Islet precursor cell (in vitro differentiated cells): ENCODE measurements around the gene DAPK1.
"Not testable (repeated sequence)": the region's sequence is repeated elsewhere in the genome, so short reads cannot be mapped to it uniquely, and the experiment has no call there.

Source experiments
- DNase-seq: peaks from one replicate; pipeline ENCODE4 v3.0.0-alpha.2; 2018

Gene DAPK1

GRCh38 chr9:87546704-87547103 is 49.0 kb downstream of the DAPK1 start:
- no peak for DNase-seq

- DNase-seq, result peak; percentile 86
Observed at GRCh38 chr9:87547671-87548081, 50.0 kb downstream of the DAPK1 start.

- no peak for DNase-seq
Observed at GRCh38 chr9:87548159-87548558, 50.5 kb downstream of the DAPK1 start.

GRCh38 chr9:87549088-87549487 is 51.4 kb downstream of the DAPK1 start:
- not testable (repeated sequence) for DNase-seq

- DNase-seq, result no peak
Observed at GRCh38 chr9:87549791-87550190, 52.1 kb downstream of the DAPK1 start.

- no peak for DNase-seq
Observed at GRCh38 chr9:87550253-87550954, 52.7 kb downstream of the DAPK1 start.

- no peak for DNase-seq
Observed at GRCh38 chr9:87551772-87552217, 54.1 kb downstream of the DAPK1 start.

GRCh38 chr9:87554171-87554910 is 56.7 kb downstream of the DAPK1 start:
- no peak for DNase-seq

GRCh38 chr9:87554976-87555375 is 57.3 kb downstream of the DAPK1 start:
- DNase-seq, result no peak

- no peak for DNase-seq
Observed at GRCh38 chr9:87556039-87556438, 58.4 kb downstream of the DAPK1 start.

- DNase-seq, result no peak
Observed at GRCh38 chr9:87556821-87557220, 59.2 kb downstream of the DAPK1 start.

GRCh38 chr9:87557996-87558395 is 60.3 kb downstream of the DAPK1 start:
- DNase-seq, result no peak

- DNase-seq, result no peak
Observed at GRCh38 chr9:87558606-87559190, 61.0 kb downstream of the DAPK1 start.

GRCh38 chr9:87562062-87562461 is 64.4 kb downstream of the DAPK1 start:
- DNase-seq, result no peak

- DNase-seq, result no peak
Observed at GRCh38 chr9:87562530-87563170, 65.0 kb downstream of the DAPK1 start.

- no peak for DNase-seq
Observed at GRCh38 chr9:87564111-87564510, 66.4 kb downstream of the DAPK1 start.

GRCh38 chr9:87564791-87565241 is 67.1 kb downstream of the DAPK1 start:
- peak; percentile 72 for DNase-seq

GRCh38 chr9:87567001-87567400 is 69.3 kb downstream of the DAPK1 start:
- no peak for DNase-seq

- DNase-seq, result no peak
Observed at GRCh38 chr9:87567571-87567970, 69.9 kb downstream of the DAPK1 start.

- DNase-seq, result no peak
Observed at GRCh38 chr9:87567983-87568382, 70.3 kb downstream of the DAPK1 start.

GRCh38 chr9:87568401-87568800 is 70.7 kb downstream of the DAPK1 start:
- no peak for DNase-seq

GRCh38 chr9:87569008-87569509 is 71.4 kb downstream of the DAPK1 start:
- DNase-seq, result peak; percentile 89

- DNase-seq, result no peak
Observed at GRCh38 chr9:87569518-87569917, 71.9 kb downstream of the DAPK1 start.
